CD4-positive, alpha-beta T cell (primary cell): Measurements from ENCODE around the gene ZNF541. TPM values are rescaled to one million over a fixed set of nuclear protein-coding genes. Genes with fewer than 3 reads are reported as not detected.

ENCODE experiments used
- ATAC-seq: fragments of 200-7000 bp; cut with Tn5 transposase; one replicate; pipeline ENCODE4 v1.10.0; 2022; ENCODE audit warnings: mild to moderate bottlenecking; ENCODE audit not compliant: poor library complexity
- CTCF ChIA-PET: fragments of 350-600 bp; sonication (Branson Sonifier 250); formaldehyde crosslinking; loops from one replicate; lab custom pipeline; 2021; ENCODE audit warnings: antibody characterized with exemption, inconsistent platforms; lab: Charles Lee
- POLR2A ChIA-PET: fragments of 350-600 bp; sonication (Branson Sonifier 250); formaldehyde crosslinking; loops from one replicate; lab custom pipeline; 2021; ENCODE audit warnings: antibody characterized with exemption, inconsistent platforms; lab: Charles Lee
- DNase-seq, 14 experiments: peaks; one replicate each; pipeline ENCODE4 v3.0.0-alpha.2; 2013 to 2020; ENCODE audit warnings: mixed read lengths in 2 of 14
- H3K27ac ChIP-seq, 2 donors: one replicate each; pipeline versions ENCODE4 v1.5.1 to v1.7.0; 2013; ENCODE audit warnings: low read length in 2 of 2, low read depth in 1 of 2, mild to moderate bottlenecking in 1 of 2
- H3K27me3 ChIP-seq, 2 experiments: 1 replicate in 1 of 2; 2 replicates in 1 of 2; pipeline versions ENCODE4 v1.6.1 to v1.7.0; 2013; ENCODE audit warnings: low read length in 2 of 2, control low read depth in 1 of 2, mild to moderate bottlenecking in 1 of 2, moderate library complexity in 1 of 2; ENCODE audit not compliant: insufficient read depth in 2 of 2, control insufficient read depth in 1 of 2
- H3K36me3 ChIP-seq: one replicate; pipeline ENCODE4 v1.6.1; 2013; ENCODE audit warnings: low read length, control low read depth; ENCODE audit not compliant: insufficient read depth
- H3K4me1 ChIP-seq: one replicate; pipeline ENCODE4 v1.6.1; 2013; ENCODE audit warnings: low read length, control low read depth; ENCODE audit not compliant: insufficient read depth
- H3K4me3 ChIP-seq: one replicate; pipeline ENCODE4 v1.5.1; 2013; ENCODE audit warnings: mild to moderate bottlenecking, low read length, moderate library complexity
- H3K9me3 ChIP-seq, 2 experiments: 1 replicate in 1 of 2; 2 replicates in 1 of 2; pipeline versions ENCODE4 v1.6.1 to v1.7.0; 2013; ENCODE audit warnings: low read length in 2 of 2, mild to moderate bottlenecking in 2 of 2, control low read depth in 1 of 2, moderate library complexity in 1 of 2; ENCODE audit not compliant: control insufficient read depth in 1 of 2, insufficient read depth in 1 of 2
- H3K27ac Mint-ChIP-seq: one replicate; pipeline ENCODE4 v1.8.0; 2020; ENCODE audit warnings: mixed read lengths
- H3K27me3 Mint-ChIP-seq: one replicate; pipeline ENCODE4 v1.8.0; 2021; ENCODE audit warnings: mixed read lengths
- H3K36me3 Mint-ChIP-seq: one replicate; pipeline ENCODE4 v1.8.0; 2021; ENCODE audit warnings: low read depth, mixed read lengths
- H3K4me1 Mint-ChIP-seq: one replicate; pipeline ENCODE4 v1.8.0; 2021; ENCODE audit warnings: low read depth, mixed read lengths
- H3K4me3 Mint-ChIP-seq: one replicate; pipeline ENCODE4 v1.8.0; 2020; ENCODE audit warnings: mild to moderate bottlenecking, mixed read lengths
- H3K9me3 Mint-ChIP-seq: one replicate; pipeline ENCODE4 v1.8.0; 2020; ENCODE audit warnings: mixed read lengths
- intact Hi-C, 2 experiments: fragments of 100-400 bp; cut with DNase I in 1 of 2; cut with micrococcal nuclease in 1 of 2; formaldehyde crosslinking; loops; one replicate each; pipeline versions ENCODE4 v1.15.1 to v1.9.0; 2023 to 2025; cut with DNase I, micrococcal nuclease
- total RNA-seq, 174 experiments: library from RNA in 2 of 174; stranded (reverse) in 2 of 174; gene quantifications; one replicate each; pipeline ENCODE4 v1.2.3 and lab custom pipeline; 2021 to 2026
- TF ChIP-seq, protein P1 (sequence below): fragments of 200-600 bp; IDR thresholded peaks from one replicate; pipeline ENCODE4 v1.8.0; 2022; ENCODE audit warnings: antibody characterized with exemption, mild to moderate bottlenecking

ZNF541 gene
- total RNA-seq, 2 experiments from 2014 or later: 0.81 to 0.88 TPM

- TF ChIP-seq, protein P1, sequence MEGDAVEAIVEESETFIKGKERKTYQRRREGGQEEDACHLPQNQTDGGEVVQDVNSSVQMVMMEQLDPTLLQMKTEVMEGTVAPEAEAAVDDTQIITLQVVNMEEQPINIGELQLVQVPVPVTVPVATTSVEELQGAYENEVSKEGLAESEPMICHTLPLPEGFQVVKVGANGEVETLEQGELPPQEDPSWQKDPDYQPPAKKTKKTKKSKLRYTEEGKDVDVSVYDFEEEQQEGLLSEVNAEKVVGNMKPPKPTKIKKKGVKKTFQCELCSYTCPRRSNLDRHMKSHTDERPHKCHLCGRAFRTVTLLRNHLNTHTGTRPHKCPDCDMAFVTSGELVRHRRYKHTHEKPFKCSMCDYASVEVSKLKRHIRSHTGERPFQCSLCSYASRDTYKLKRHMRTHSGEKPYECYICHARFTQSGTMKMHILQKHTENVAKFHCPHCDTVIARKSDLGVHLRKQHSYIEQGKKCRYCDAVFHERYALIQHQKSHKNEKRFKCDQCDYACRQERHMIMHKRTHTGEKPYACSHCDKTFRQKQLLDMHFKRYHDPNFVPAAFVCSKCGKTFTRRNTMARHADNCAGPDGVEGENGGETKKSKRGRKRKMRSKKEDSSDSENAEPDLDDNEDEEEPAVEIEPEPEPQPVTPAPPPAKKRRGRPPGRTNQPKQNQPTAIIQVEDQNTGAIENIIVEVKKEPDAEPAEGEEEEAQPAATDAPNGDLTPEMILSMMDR: no peak
- no peaks in the 10 kb centered on the region for H3K27me3 Mint-ChIP-seq
- no peaks in the 10 kb centered on the region for H3K9me3 ChIP-seq
- no peaks in the 10 kb centered on the region for H3K36me3 ChIP-seq
- H3K27me3 ChIP-seq: no peaks in the 10 kb centered on the region
- ATAC-seq (no peak), DNase-seq (no peak)
- H3K4me3 Mint-ChIP-seq: peak overlapping the region; percentile 46
- POLR2A ChIA-PET: no interaction called here
- no peak overlapping the region for H3K27ac ChIP-seq
- no peak overlapping the region for H3K4me3 ChIP-seq
- intact Hi-C loops: loop anchor here (10.0 kb wide), 2 partner anchors 169 to 329 kb away; partner anchors contain the start of gene INAFM1 (in 1 of the 2)
- H3K27ac Mint-ChIP-seq: peak overlapping the region; percentile 58
- H3K4me1 Mint-ChIP-seq: peaks cover 21% of the 10 kb centered on the region
- no peaks in the 10 kb centered on the region for H3K9me3 Mint-ChIP-seq
- peaks cover 2% of the 10 kb centered on the region for H3K36me3 Mint-ChIP-seq
- H3K4me1 ChIP-seq: peaks cover 29% of the 10 kb centered on the region
- CTCF ChIA-PET: interaction anchor here (0.6 kb wide), 1 partner anchor 34 kb away, joined by 7 read pairs; no protein-coding TSS in a partner anchor
Observed at GRCh38 chr19:47603706-47604565, 31.0 kb upstream of the ZNF541 start.

DNA sequence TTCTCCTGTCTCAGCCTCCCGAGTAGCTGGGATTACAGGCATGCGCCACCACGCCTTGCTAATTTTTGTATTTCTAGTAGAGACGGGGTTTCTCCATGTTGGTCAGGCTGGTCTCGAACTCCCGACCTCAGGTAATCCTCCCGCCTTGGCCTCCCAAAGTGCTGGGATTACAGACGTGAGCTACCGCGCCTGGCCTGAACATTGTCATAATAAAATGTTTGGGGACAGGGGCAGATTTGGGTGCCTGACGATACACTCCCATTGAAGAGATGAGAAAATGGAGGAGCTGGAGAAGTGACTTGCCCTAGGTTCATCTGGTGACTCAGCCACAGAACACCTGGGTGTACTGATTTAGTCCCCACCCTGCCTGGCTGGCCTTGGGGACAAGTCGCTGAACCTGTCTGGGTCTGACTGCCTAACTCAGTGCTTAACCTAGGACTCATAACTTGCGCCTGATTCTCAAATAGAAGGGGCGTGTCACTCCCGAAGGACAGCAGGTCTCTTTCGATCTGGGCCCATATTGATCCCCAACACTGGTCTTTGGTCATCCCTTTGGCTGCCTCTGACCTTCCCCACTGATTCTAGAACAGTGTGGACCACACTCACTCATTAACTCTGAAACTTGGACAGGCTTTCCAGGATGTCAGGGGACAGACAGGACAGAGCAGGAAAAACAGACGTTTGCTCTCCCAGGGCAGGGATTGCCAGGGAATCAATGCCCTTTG, 28.4 kb upstream of the ZNF541 start:
- intact Hi-C loops: loop anchor here (2.0 to 10.0 kb wide), 4 partner anchors 25 to 327 kb away; partner anchors contain the start of genes INAFM1 (in 1 of the 2) and NAPA (in 1 of the 2)
- TF ChIP-seq, protein P1: no peak
- no peaks in the 10 kb centered on the region for H3K36me3 ChIP-seq
- H3K9me3 ChIP-seq: no peaks in the 10 kb centered on the region
- H3K9me3 Mint-ChIP-seq: no peaks in the 10 kb centered on the region
- DNase-seq (peak in 1 of 14 experiments; percentile 32), ATAC-seq (no peak)
- H3K27ac ChIP-seq: peak overlapping the region in 1 of 2 donors; percentile 79
- H3K27ac Mint-ChIP-seq: peak overlapping the region; percentile 89
- POLR2A ChIA-PET: interaction anchor here (0.6 to 3.3 kb wide), 12 partner anchors 7 to 327 kb away, joined by 3 to 61 read pairs (median 10); partner anchors contain the start of genes BICRA, INAFM1, KPTN and NAPA
- H3K27me3 ChIP-seq: no peaks in the 10 kb centered on the region
- peaks cover 17% of the 10 kb centered on the region for H3K4me1 ChIP-seq
- H3K4me3 Mint-ChIP-seq: peak overlapping the region; percentile 86
- peaks cover 15% of the 10 kb centered on the region for H3K4me1 Mint-ChIP-seq
- no peaks in the 10 kb centered on the region for H3K27me3 Mint-ChIP-seq
- H3K4me3 ChIP-seq: peak overlapping the region; percentile 80
- CTCF ChIA-PET: interaction anchor here (1.0 to 3.2 kb wide), 5 partner anchors 9 to 165 kb away, joined by 3 to 21 read pairs (median 4); partner anchors contain the start of genes EHD2 and NAPA
- H3K36me3 Mint-ChIP-seq: no peaks in the 10 kb centered on the region
